Keratinocyte (primary cell): ENCODE measurements around the gene GTF3C2.
"Not testable (repeated sequence)": the region's sequence is repeated elsewhere in the genome, so short reads cannot be mapped to it uniquely, and the experiment has no call there.

Experiments used
- EZH2 ChIP-seq: IDR thresholded peaks from one replicate; pipeline ENCODE4 v1.6.1; 2012; ENCODE audit warnings: inconsistent platforms, mild to moderate bottlenecking, low read length, moderate library complexity
- TF ChIP-seq, protein P1 (sequence below), 3 experiments: IDR thresholded peaks in 1 of 3; conservative IDR thresholded peaks in 1 of 3; optimal IDR thresholded peaks in 1 of 3; 2 replicates in 2 of 3; 3 replicates in 1 of 3; pipeline versions ENCODE3 to v1.5.1; 2011; ENCODE audit warnings: low read length in 3 of 3, mild to moderate bottlenecking in 3 of 3, moderate library complexity in 2 of 3, control low read depth in 1 of 3, inconsistent platforms in 1 of 3; ENCODE audit not compliant: insufficient read depth in 2 of 3; ENCODE audit errors: extremely low read depth in 1 of 3

DNA sequence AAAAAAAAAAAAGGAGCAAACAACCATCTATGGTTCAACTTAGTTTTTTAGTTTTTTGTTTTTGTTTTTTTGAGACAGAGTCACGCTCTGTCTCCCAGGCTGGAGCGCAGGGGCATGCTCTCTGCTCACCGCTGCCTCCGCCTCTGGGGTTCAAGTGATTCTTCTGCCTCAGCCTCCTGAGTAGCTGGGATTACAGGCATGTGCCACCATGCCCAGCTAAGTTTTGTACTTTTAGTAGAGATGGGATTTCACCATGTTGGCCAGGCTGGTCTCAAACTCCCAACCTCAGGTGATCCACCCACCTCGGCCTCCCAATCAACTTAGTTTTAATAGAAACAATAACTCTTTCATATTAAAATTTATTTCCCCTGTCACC, 3.2 kb downstream of the GTF3C2 start:
- TF ChIP-seq, protein P1, sequence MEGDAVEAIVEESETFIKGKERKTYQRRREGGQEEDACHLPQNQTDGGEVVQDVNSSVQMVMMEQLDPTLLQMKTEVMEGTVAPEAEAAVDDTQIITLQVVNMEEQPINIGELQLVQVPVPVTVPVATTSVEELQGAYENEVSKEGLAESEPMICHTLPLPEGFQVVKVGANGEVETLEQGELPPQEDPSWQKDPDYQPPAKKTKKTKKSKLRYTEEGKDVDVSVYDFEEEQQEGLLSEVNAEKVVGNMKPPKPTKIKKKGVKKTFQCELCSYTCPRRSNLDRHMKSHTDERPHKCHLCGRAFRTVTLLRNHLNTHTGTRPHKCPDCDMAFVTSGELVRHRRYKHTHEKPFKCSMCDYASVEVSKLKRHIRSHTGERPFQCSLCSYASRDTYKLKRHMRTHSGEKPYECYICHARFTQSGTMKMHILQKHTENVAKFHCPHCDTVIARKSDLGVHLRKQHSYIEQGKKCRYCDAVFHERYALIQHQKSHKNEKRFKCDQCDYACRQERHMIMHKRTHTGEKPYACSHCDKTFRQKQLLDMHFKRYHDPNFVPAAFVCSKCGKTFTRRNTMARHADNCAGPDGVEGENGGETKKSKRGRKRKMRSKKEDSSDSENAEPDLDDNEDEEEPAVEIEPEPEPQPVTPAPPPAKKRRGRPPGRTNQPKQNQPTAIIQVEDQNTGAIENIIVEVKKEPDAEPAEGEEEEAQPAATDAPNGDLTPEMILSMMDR (optimal IDR thresholded peaks at IDR 0.05 in 1 of 3, IDR thresholded peaks at IDR 0.05 in 1 of 3, conservative IDR thresholded peaks at IDR 0.05 in 1 of 3; ENCODE audit: extremely low read depth in 1 of 3, insufficient read depth in 2 of 3, low read length in 3 of 3), result not testable (repeated sequence)
- TF ChIP-seq EZH2, result not testable (repeated sequence)
